GM12865 (cell line): ENCODE results near the gene IPMK.

Experiments used
- DNase-seq: peaks from one replicate; pipeline ENCODE4 v3.0.0; 2010; ENCODE audit warnings: low read depth
- H3K4me3 ChIP-seq: 2 replicates; pipeline ENCODE4 v1.5.1; 2011; ENCODE audit warnings: mild to moderate bottlenecking, low read depth, low read length, control low read depth
- TF ChIP-seq, protein P1 (sequence below): IDR thresholded peaks from 2 replicates; pipeline ENCODE4 v1.5.1; 2011; ENCODE audit warnings: low read length, control low read depth, low read depth, inconsistent platforms; ENCODE audit not compliant: insufficient read depth; ENCODE audit errors: missing control alignments

The IPMK gene

DNA sequence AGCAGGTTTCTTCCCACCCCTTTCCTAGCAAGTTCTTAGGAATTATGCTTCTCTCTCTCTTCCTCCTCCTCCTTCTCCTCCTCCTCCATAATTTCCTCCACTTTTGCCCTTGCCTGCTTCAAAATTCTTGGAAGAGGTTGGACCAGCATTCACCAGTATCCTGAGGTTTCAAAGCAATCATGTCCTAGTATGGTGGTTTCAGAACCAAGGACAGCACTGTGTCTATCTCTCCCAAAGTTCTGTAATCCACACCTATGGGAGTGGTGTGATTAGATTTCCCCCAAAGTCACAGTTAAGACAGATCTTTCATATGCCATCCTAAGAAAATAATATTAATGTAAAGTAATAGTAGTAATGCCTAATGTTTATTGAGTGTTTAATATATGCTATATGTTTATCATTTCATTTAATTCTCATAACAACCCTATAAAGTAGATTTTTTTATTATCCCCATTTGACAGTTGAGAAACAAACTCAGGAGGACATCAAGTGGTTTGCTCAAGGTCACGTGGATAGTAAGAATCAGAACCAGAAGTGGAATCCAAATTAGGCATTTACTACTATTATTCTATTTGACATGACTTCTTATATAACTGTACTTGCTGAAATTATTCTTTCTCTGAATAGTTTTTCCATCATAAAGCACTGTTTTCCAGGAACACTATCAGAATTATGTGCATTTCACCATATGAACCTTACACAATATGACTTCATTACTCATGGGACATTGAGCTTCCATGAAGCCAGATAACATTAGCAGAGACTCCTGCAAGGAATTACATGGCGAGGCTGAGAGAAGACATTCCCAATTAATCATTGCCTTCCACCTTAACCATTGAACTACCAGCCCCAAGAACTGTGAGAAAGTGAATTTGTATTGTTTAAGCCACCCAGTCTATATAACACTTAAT lies 91.4 kb downstream of the IPMK start:
- no peak for DNase-seq
- TF ChIP-seq, protein P1, sequence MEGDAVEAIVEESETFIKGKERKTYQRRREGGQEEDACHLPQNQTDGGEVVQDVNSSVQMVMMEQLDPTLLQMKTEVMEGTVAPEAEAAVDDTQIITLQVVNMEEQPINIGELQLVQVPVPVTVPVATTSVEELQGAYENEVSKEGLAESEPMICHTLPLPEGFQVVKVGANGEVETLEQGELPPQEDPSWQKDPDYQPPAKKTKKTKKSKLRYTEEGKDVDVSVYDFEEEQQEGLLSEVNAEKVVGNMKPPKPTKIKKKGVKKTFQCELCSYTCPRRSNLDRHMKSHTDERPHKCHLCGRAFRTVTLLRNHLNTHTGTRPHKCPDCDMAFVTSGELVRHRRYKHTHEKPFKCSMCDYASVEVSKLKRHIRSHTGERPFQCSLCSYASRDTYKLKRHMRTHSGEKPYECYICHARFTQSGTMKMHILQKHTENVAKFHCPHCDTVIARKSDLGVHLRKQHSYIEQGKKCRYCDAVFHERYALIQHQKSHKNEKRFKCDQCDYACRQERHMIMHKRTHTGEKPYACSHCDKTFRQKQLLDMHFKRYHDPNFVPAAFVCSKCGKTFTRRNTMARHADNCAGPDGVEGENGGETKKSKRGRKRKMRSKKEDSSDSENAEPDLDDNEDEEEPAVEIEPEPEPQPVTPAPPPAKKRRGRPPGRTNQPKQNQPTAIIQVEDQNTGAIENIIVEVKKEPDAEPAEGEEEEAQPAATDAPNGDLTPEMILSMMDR, result no peak
- H3K4me3 ChIP-seq, result no peak overlapping the region

DNA sequence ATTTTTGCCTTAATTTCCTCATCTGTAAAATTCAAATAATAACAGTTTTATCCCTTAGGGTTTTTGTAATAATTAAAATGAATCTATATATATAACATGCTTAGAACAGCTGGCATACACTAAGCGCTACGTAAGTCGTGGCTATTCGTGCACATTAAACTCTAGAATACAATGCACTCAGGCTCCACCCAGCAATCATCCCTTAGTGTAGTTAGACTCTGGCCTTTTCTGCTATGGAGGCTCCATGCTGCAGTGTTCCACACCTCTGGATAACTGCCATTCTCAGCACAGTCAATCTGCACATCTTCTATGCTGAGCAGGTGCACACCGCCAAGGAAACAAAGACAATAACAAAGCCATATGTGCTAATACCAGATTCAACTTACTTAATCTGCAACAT lies 92.9 kb downstream of the IPMK start:
- H3K4me3 ChIP-seq, result no peak overlapping the region
- no peak for DNase-seq
- TF ChIP-seq, protein P1, result no peak

DNA sequence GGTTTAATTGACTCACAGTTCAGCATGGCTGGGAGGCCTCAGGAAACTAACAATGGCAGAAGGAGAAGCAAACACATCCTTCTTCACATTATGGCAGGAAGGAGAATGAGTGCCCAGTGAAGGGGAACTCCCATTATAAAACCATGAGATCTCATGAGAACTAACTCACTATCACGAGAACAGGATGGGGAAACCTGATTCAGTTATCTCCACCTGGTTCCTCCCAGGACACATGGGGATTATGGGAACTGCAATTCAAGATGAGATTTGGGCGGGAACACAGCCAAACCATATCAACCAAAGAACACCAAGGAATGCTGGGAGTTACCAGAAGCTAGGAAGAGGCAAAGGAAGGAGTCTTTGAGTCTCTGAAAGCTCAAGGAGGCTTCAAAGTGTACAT lies 94.3 kb downstream of the IPMK start:
- DNase-seq, result no peak
- TF ChIP-seq, protein P1, result no peak
- no peak overlapping the region for H3K4me3 ChIP-seq

DNA sequence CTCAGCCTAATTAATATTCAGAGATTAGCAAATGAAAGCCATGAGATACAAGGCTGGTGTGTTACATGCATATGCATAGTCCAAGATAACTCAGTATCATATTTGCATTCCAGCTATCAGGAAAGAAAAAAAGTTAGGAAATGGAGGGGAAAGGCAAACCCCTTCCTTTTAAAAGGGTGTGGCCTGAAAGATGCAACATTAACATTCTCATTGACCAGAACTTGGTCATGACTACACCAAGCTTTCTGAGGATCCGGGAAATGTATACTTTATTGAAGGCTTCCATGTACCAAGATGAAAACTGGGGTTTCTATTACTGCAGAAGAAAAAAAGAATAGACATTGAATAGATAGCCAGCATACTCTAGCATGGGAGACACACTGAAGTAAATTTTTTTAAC lies 96.5 kb downstream of the IPMK start:
- H3K4me3 ChIP-seq, result no peak overlapping the region
- TF ChIP-seq, protein P1, result no peak
- DNase-seq, result no peak

DNA sequence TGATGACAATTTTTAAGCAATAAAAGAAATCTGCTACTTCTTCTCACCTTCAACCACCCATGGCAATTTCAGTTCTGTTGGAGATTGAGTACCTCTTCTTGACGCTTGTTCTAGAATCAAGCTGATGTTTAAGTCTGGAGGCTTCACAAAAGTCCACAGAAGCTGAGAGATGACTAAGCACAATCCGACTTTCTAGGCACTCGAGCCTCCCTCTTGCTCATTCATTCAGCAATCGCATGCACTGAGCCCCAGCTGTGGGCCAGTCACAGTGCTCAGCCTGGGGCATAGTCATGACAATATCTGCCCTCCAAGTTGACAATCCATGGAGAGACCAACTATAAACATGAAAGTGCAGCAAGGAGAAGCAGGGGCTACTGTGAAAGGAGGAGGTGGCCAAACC lies 103.2 kb downstream of the IPMK start:
- H3K4me3 ChIP-seq, result no peak overlapping the region
- TF ChIP-seq, protein P1, result no peak
- DNase-seq, result no peak

DNA sequence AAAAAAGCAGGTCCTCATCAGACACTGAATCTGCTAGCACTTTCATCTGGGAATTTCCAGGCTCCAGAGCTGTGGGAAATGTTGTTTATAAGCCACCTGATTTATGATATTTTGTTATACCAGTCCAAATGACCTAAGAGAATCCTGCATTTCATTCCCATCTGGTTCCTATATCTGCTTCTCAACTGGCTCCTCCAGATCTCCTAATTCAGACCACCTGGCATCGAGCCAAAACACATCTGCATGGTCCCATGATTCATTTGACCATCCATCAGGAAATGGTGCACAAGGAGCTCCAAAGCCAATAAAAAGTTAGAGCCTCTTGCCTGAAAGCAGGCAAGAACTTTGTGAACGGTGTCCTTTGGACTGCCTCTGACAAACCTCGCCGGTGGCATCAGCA lies 108.9 kb downstream of the IPMK start:
- TF ChIP-seq, protein P1, result no peak
- DNase-seq, result no peak
- no peak overlapping the region for H3K4me3 ChIP-seq
